AG08395 (cell line): ENCODE measurements around the gene OBSL1.

Experiments used
- DNase-seq: peaks from one replicate; pipeline ENCODE4 v3.0.0; 2012; ENCODE audit warnings: mixed read lengths, low spot score

The OBSL1 gene

GRCh38 chr2:219511547-219512325 lies 59.6 kb downstream of the OBSL1 start:
- DNase-seq, result no peak

- no peak for DNase-seq
Observed at GRCh38 chr2:219510512-219511135, 60.7 kb downstream of the OBSL1 start.

- DNase-seq, result peak; percentile 60
Observed at GRCh38 chr2:219509780-219510511, 61.4 kb downstream of the OBSL1 start.

- DNase-seq, result no peak
Observed at GRCh38 chr2:219508971-219509779, 62.2 kb downstream of the OBSL1 start.

DNA sequence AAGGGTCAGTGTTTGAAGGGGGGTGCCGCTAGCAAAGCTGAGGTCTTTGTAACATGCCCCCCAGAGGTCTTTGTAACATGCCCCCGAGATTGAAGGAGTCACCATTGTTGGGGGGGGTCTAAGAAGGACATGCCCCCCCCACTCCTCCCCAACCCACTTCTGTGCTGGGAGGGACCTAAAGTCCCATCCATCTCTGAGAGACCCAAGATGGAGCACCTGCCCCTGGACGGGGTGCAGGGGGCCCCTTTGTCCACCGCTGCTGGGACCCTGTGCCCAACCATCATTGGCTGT lies 63.0 kb downstream of the OBSL1 start:
- DNase-seq, result no peak

GRCh38 chr2:219507581-219508443 lies 63.5 kb downstream of the OBSL1 start:
- DNase-seq, result no peak

- no peak for DNase-seq
Observed at GRCh38 chr2:219506802-219507526, 64.4 kb downstream of the OBSL1 start.

DNA sequence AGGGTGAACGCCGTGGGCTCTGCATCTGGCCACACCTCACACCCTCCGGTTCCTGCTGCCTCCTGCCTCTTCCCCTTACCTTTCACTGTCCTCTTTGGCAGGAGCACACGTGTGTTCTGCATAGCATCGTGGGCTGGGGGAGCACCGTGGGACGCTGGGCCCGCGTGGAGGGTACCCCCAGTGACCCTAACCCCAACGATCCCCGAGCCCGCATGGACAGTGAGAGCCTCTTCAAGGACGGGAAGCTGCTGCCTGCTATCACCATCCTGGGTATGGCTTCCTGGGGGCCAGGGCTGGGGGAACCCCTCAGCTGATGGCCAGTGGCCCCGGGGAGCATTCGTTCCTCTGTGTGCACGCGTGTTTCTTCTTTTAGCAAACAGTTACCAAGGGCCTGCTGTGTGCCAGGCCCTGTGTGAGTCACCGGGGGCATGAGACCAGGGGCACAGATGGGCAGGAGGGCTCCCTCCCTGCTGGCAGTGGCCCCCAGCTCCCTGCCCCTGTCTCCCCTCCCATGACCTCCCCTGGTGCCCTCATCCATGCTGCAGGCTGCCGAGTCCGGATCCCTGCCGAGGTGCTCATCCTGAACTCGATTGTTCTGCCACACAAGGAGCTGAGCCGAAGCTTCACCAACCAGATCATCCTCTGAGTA lies 65.1 kb downstream of the OBSL1 start:
- no peak for DNase-seq

- DNase-seq, result no peak
Observed at GRCh38 chr2:219505585-219505984, 65.8 kb downstream of the OBSL1 start.

- no peak for DNase-seq
Observed at GRCh38 chr2:219502618-219503017, 68.7 kb downstream of the OBSL1 start.

DNA sequence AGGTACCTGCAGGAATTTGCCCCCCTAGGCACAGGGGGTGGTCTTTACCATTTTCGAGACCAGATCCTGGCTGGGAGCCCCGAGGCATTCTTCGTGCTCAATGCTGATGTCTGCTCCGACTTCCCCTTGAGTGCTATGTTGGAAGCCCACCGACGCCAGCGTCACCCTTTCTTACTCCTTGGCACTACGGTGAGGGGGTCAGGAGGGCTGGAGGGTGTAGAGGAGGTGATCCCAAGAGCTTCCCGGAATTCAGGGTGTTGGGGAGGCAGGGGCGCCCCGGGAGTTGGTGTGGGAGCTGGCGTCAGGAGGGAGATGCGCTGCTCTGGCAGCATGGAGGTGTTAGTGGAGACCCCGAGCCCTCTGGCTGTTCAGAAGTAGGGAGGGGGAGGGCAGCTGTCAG lies 69.5 kb downstream of the OBSL1 start:
- no peak for DNase-seq
